Activated T-cell treated with anti-CD3 and anti-CD28 coated beads for 48 hours (primary cell): ENCODE results near the gene EXOC6B.

Experiments
- DNase-seq: peaks from one replicate; pipeline ENCODE4 v3.0.0-alpha.2; 2020; ENCODE audit warnings: low read depth

The EXOC6B gene

DNA sequence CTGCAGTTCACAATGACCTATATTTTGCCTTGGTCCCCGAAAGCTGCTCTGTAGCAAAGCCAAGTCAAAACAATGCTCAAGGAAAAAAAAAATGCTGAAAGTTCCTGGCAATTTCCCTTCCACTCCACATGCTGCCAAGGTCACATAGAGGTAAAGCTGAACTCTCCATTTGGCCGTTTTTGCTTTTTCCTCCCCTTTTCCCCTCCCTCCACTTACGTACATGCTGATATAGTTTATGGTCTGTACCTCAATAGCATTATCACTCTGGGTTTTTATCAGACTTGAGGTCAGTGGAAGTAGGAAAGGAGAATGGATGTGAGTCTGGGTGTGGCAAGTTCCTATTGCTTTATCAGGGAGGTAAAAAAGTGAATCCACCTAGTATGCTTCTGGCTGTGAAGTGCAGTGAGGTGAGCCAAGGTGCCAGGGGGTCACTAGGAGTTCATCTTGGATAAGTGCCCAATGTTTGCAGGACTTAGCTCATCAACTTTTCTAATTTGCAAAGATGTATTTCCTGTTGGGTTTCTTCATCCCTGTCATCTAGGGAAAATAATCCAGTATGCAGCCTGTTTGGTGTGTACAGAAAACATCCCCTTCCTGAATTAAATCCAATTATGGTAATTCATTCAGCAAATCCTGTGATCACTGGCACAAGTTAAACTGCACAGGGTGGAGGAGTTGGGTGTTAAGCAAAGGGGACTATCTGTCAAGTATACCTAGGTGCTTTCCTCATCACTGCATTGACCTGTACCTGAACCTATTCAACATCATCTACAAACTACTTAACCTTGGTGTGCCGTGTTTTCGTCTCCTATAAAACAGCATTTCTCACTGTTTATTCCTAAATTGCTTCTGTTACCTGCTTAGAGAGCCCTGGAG is 553.8 kb downstream of the EXOC6B start:
- no peak for DNase-seq

GRCh38 chr2:72271276-72271614 is 554.6 kb downstream of the EXOC6B start:
- DNase-seq = no peak

- DNase-seq = no peak
These were observed 555.1 kb downstream of the EXOC6B start for GRCh38 chr2:72270556-72271275.

DNA sequence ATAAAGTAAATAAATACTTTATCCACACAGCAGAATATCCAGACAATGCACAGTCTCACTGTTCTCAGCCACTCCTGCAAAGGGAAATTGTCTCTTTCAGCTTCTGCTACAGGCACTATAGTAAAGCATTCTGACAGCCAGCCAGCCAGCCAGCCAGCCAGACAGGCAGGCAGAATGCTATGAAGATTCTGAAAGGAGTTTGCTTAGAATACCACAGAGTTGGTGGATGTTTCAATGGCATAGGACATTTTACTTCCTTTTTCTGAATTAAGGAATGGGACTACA is 562.1 kb downstream of the EXOC6B start:
- DNase-seq = no peak

DNA sequence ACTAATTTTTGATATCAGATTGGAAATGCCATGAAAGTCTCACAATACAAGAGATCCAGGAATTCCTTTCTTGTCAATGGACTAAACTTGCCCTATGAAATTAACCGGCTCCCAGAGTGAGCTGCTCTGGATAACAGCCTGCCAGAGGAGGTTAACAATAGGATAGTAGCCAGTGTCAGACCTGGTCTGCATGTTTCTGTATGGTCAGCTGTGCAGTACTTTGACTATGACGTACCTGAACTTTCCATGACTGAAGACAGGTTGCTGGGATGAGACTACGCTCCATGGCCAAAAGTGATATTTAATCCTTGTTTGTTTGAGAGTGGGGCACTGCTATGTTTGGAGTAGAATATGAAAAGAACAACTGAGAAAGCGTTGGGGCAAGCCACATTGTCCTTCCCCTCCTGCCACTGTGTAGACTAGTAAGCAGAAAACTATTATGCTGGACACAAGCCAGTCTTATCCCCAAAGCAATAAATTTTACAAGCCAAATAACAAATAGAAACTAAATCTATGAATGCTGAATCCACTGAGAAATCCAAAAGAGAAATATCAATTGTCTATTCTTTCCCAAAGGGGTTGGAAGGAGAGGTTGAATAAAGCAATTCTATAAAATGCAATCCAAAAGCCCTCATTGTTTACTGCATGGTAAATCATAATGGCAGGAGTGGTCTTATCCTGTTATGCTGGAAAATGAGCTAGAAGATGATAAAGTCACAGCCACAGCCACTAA is 562.6 kb downstream of the EXOC6B start:
- DNase-seq = no peak

DNA sequence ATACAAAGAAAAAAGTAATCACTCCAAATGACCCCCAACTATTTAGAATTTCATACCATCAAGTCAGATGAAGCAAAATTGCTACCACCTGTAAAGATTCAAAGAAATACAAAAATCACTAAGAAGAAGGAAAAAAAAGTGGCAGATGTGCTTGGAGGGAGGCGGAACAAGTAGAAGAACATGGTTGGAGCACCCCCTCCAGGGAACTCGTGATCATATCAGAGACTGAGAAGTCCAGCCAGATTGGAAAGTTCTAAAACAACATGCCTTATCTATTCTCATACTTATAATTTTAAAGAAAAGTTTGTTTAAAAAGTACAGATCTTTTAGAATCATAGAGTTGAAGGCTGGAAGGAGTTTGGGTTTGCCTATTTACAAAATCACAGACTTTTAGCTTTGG is 564.8 kb downstream of the EXOC6B start:
- DNase-seq = no peak

DNA sequence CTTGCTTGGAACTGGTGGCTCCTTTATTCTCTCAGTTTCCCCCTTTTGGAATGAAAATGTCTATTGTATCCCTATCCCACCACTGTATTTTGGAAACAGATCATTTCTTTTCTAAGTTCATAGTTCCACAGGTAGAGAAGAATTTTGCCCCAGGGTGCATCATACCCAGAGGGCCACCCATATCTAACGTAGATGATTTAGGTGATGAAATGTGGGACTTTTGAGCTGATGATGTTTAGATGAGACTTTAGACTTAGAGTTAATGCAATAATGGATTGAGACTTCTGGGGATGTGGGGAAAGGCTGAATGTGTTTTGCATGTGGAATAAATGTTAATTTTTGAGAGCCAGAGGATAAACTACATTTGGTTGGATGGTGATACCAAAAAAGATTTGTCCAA is 570.3 kb downstream of the EXOC6B start:
- DNase-seq = no peak

DNA sequence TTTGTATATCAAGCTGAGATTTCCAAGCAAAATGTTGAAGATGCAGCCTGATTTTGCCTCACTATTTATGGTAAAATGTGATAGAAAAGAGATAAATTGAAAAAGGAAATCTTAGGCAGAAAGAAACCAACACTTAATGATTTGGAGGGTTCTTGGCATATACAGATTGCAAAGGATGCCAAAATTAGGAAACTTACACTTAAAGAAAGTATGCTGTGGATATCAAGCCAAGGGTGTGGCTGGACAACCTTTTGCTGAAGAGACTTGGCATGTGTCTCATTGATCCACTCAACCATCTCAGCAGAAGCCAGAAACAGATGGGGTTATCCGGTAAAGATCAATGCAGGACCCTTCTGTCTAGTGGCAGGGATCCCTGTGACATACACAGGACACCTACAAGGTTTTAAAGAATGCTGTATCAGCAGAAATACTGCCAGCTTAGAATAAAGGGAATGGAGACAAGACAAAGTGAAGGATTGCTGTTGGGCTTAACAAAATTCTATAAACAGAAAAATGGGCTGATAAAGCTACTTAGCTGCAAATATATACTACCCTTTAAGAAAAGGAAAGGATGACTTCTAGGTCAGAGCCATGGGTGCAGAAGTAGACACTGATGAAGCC is 570.9 kb downstream of the EXOC6B start:
- no peak for DNase-seq

DNA sequence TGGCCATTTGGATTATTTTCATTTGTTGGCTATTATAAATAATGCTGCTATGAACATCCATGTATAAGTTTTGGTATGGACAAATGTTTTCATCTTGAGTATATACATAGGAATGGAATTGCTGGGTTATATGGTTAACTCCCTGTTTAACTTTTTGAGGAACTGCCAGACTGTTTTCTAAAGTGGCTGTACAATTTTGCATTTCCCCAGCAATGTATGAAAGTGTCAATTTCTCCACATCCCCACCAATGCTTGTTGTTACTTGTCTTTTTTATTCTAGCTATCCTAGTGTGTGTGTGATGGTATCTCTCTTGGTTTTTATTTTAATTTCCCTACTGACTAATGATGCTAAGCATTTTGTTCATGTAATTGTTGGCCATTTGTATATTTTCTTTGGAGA is 587.5 kb downstream of the EXOC6B start:
- no peak for DNase-seq

DNA sequence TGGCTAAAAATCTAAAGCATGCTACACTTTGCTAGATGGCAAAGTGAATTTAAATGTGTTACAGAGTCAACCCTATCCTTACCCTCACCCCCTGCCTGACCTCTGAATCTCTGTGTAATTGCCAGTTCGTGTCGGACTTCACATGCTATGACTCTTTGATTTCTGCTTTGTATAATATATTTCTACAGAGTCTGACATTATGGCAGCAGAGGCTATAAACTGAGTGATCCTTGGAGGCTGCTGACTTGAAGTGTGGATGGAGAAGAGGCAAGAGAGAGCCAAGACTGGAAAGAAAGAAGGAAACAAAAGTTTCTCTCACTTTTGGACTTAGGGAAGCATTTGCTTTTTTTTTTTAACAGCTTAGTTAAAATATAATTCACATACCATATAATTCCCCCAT is 588.3 kb downstream of the EXOC6B start:
- DNase-seq = no peak

DNA sequence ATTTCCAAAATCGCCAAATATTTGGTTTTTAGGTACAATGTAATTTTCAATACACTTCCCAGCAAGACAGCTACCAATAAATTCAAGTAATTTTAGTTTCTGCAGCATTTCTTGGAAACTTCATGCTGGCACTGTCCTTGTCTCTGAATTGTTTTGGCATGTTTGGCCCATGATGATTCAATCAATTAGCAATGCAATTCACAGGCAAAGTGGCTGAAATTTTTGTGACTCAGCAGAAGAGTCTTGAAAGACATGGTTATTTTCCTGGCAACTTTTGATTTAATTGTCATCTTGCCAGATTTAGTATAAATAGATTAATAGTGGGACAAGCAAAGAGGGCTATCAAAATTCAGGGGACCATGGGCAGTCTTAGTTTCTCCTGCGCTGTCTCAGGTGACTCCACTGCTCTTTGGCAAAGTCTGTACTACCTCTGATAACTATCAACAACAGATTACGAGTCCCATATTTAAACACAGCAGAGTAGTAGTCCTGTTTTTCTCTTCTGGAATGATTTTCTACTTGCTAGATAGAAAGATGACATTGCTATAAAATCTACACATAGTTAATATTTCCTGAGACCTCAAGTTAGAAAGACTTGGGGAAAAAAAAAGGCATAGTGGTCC is 589.3 kb downstream of the EXOC6B start:
- DNase-seq = no peak

DNA sequence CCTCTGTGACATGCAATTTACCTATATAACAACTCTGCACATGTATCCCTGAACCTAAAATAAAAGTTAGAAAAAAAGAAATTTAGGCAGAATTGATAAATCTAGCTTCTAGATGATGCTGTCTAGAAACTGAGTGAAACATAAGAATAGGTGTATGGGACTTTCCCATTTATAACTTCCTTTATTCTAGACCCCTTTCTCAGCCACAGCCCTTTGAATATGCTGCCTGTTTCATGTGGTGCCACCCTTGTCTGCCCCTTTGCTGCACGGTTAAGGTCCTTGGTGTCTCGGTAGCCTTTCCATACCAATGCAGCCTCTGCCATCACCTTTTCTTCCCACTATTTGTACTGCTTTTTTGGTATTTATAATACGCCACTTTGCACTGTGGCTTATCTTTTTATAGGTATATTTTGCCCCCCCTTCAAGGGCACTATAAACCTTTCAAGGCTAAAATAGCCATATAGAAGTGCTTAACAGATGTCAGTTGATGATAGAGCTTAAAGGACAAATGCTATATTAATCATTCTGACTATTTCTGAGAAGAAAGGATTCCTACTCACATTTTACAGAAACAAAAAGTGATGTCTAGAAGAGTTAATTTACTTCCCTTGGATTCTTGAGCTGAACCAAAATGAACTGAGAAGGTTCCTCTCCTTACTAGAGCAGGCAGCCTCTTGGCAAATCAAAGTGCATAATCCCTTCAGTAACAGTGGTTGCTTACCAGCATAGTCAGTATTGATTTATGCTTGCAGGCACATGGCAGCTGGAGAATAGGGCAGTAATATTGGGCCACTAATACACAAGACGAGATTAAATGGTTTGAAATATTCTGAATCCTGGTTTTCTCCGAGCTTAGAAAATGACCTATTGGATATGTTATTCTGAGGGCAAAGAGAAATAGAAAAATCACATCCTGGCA is 590.1 kb downstream of the EXOC6B start:
- no peak for DNase-seq

GRCh38 chr2:72233211-72233610 is 592.6 kb downstream of the EXOC6B start:
- no peak for DNase-seq

DNA sequence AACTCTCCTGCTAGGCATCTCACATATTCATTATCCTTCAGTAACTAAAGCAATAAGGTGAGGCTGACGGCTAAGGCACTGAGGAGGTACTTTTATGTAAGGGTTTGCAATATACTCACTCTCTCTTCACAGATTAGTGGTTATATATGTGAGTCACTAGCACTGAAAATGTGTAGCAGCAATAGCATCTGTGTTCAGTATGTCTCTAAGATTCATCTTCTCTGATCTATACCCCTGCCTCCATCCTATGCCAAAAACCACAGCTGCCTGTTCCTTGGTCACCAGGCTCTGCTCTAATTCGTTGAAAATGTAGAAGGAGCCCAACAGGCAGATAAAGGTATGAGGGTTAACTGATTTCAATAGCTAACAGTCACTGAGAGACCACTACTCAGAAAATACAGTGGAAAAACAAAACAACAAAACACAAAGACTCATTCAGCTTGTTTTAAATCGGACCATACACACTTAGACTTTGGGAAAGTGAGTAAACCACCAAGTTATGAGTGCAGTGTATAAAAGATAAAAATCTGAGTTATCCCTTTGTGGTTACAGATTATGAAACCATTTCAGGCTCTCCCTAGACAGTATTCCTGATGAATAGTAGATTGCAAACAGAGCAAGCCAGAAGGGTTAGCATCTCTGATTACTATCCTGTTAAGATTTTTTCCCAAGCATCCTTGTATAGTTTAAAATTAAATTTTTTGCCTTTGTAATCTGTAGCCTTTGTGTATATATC is 602.8 kb downstream of the EXOC6B start:
- no peak for DNase-seq

GRCh38 chr2:72220170-72220569 is 605.7 kb downstream of the EXOC6B start:
- DNase-seq = no peak

DNA sequence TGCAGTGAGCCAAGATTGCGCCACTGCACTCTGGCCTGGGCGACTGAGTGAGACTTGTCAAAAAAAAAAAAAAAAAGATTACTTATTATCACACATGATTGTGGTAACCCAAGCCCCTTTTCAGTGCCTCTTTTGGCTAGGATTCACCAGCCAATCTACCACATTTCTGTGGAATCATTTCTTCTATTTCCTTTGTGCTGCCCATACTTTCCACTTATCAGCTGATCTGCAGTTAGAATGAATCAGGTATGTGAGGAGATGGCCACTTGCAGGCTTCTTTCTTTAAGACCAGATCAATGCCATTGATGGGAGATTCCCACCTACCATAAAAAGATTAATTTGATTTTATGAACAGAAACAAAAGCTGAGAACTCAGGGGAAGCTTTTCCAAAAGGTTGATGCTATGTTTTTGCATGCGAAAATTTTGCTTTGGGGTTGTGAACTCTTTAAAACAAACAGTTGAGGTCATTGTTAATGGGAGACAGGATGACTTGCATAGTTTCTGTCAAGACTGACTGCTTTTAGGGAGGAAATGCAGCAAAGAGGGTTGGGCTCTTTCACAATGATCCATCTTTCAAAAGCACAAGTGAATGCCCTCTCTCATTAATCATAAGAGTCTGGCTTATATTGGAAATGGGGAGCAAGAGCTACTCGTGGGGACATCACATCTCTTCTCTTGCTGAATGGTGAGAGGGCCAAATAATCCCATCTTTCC is 611.2 kb downstream of the EXOC6B start:
- no peak for DNase-seq

DNA sequence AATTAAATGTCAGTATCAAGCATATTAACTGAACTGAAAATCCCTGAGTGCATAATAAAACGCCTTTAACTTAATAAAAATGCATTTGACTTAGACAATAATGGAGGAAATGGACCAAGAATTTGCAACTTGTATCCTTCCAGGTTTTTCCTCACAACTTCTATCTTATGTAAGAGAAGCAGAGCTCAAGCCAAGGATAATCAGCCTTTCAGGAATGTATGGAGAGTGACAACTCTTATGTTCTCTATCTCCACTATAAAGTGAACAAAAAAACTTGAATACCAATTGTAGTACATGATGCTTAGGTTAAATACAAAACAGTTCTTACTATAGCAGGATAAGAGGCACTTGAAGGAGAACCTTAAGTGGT is 613.4 kb downstream of the EXOC6B start:
- no peak for DNase-seq

DNA sequence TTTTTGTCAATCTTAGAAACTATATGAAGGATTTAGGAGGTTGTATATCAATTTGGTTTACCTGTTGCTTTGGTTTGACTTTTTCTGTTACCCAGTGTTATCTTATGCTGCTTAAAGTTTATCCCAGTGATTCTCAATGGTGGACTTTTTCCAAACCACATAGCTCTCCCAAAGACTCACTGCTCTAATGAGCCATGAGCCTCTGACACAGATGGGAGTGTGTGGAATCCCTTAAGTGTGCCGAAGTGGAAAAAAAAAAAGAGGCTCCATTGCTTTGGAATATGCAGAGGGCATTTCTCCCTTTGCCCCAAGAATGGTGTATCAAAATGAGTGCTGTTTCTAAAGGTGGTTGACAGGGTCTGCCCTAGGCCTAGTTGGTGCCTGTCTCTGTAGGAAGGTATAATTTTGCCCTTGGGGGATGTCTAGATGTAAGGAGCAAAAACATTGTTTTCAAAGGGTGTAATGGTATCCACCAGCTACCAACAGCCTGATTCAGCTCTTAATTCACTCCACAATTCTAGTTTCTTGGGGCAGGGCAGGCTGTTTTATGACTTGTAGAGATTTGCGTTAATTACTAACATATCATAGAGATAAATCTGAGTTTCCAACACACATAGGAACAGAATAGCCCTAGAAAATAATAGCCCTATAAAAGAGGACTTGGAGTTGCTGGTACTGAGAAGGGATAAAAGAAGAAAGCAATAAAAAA is 613.9 kb downstream of the EXOC6B start:
- DNase-seq = no peak

GRCh38 chr2:72211350-72211749 is 614.5 kb downstream of the EXOC6B start:
- DNase-seq = no peak
